ENCODE data around the gene AK5.
"Not testable (repeated sequence)": the region's sequence is repeated elsewhere in the genome, so short reads cannot be mapped to it uniquely, and the experiment has no call there.

Gene AK5

GRCh38 chr1:77506771-77507170, 225.0 kb downstream of the AK5 start:
- ATAC-seq (no peak), DNase-seq (no peak)

- ATAC-seq = no peak
These were observed 227.3 kb downstream of the AK5 start for GRCh38 chr1:77509051-77509492.

GRCh38 chr1:77509898-77510297, 228.1 kb downstream of the AK5 start:
- ATAC-seq = no peak
- no peak for DNase-seq

More at GRCh38 chr1:77509051-77509492, 227.3 kb downstream of the AK5 start:
- DNase-seq = no peak

GRCh38 chr1:77511440-77511840, 229.6 kb downstream of the AK5 start:
- DNase-seq = no peak

GRCh38 chr1:77512650-77513049, 230.8 kb downstream of the AK5 start:
- not testable (repeated sequence) for ATAC-seq

More at GRCh38 chr1:77511440-77511840, 229.6 kb downstream of the AK5 start:
- ATAC-seq = no peak

GRCh38 chr1:77513839-77514763, 232.3 kb downstream of the AK5 start:
- ATAC-seq (no peak), DNase-seq (no peak)

More at GRCh38 chr1:77512650-77513049, 230.8 kb downstream of the AK5 start:
- DNase-seq = not testable (repeated sequence)

GRCh38 chr1:77514921-77515776, 233.3 kb downstream of the AK5 start:
- ATAC-seq = no peak

GRCh38 chr1:77516106-77516505, 234.3 kb downstream of the AK5 start:
- DNase-seq = no peak
- no peak for ATAC-seq

More at GRCh38 chr1:77514921-77515776, 233.3 kb downstream of the AK5 start:
- no peak for DNase-seq

GRCh38 chr1:77524038-77524437, 242.2 kb downstream of the AK5 start:
- ATAC-seq (no peak), DNase-seq (no peak)

GRCh38 chr1:77531149-77531548, 249.3 kb downstream of the AK5 start:
- ATAC-seq, DNase-seq: not testable (repeated sequence)

GRCh38 chr1:77531596-77532280, 249.9 kb downstream of the AK5 start:
- not testable (repeated sequence) for DNase-seq, ATAC-seq

GRCh38 chr1:77532641-77533040, 250.8 kb downstream of the AK5 start:
- DNase-seq (no peak), ATAC-seq (no peak)

GRCh38 chr1:77533660-77534305, 252.0 kb downstream of the AK5 start:
- ATAC-seq = no peak
- DNase-seq = peak; percentile 61

- ATAC-seq = no peak
These were observed 252.6 kb downstream of the AK5 start for GRCh38 chr1:77534456-77534855.

GRCh38 chr1:77536813-77537212, 255.0 kb downstream of the AK5 start:
- ATAC-seq = no peak
- DNase-seq = no peak

More at GRCh38 chr1:77534456-77534855, 252.6 kb downstream of the AK5 start:
- DNase-seq = no peak

- DNase-seq = no peak
- ATAC-seq = no peak
These were observed 257.2 kb downstream of the AK5 start for GRCh38 chr1:77538956-77539518.

- DNase-seq (no peak), ATAC-seq (peak; percentile 15)
These were observed 257.8 kb downstream of the AK5 start for GRCh38 chr1:77539519-77540142.

- ATAC-seq (peak; percentile 8), DNase-seq (no peak)
These were observed 258.8 kb downstream of the AK5 start for GRCh38 chr1:77540501-77541161.

- ATAC-seq (no peak), DNase-seq (no peak)
These were observed 259.3 kb downstream of the AK5 start for GRCh38 chr1:77541162-77541545.

- DNase-seq = no peak
- ATAC-seq = no peak
These were observed 261.1 kb downstream of the AK5 start for GRCh38 chr1:77542813-77543420.
